Stimulated activated CD4-positive, alpha-beta T cell treated with anti-CD3 and anti-CD28 coated beads, Interleukin-4, amount 100 ng/mL, for 1 hour (primary cell): ENCODE data around the gene EMC6.

Experiments
- DNase-seq: peaks from one replicate; pipeline ENCODE4 v3.0.0-alpha.2; 2020

The EMC6 gene

GRCh38 chr17:3715296-3715695 is 46.7 kb downstream of the EMC6 start:
- DNase-seq: no peak

GRCh38 chr17:3718201-3718600 is 49.6 kb downstream of the EMC6 start:
- no peak for DNase-seq

- no peak for DNase-seq
Observed at GRCh38 chr17:3719265-3719664, 50.7 kb downstream of the EMC6 start.
